Mesendoderm (in vitro differentiated cells): ENCODE measurements around the gene CMTM2.
A peak's percentile ranks its signal among the peaks of the same experiment; 100 is the strongest.

Source experiments
- DNase-seq: peaks from one replicate; pipeline ENCODE4 v3.0.0; 2013
- H2AK5ac ChIP-seq: 2 replicates; pipeline ENCODE4 v1.6.1; 2013; ENCODE audit warnings: low read length, inconsistent platforms
- H2BK120ac ChIP-seq: 2 replicates; pipeline ENCODE4 v1.6.1; 2013; ENCODE audit warnings: low read depth, mild to moderate bottlenecking, low read length, moderate library complexity, mixed read lengths
- H2BK15ac ChIP-seq: replicated peaks from 2 replicates; pipeline ENCODE4 v1.6.1; 2013; ENCODE audit warnings: low read depth, mild to moderate bottlenecking, moderate library complexity
- H2BK5ac ChIP-seq: 2 replicates; pipeline ENCODE4 v1.6.1; 2013; ENCODE audit warnings: low read length, inconsistent platforms
- H3K18ac ChIP-seq: 2 replicates; pipeline ENCODE4 v1.6.1; 2013; ENCODE audit warnings: mild to moderate bottlenecking, low read length, mixed read lengths
- H3K23ac ChIP-seq: one replicate; pipeline ENCODE4 v1.6.1; 2013; ENCODE audit warnings: low read length
- H3K27ac ChIP-seq: 2 replicates; pipeline ENCODE4 v1.5.1; 2013; ENCODE audit warnings: low read depth, mild to moderate bottlenecking, inconsistent platforms, low read length, moderate library complexity
- H3K27me3 ChIP-seq: 2 replicates; pipeline ENCODE4 v1.6.1; 2013; ENCODE audit warnings: low read length, control low read depth, mild to moderate bottlenecking, inconsistent platforms; ENCODE audit not compliant: insufficient read depth, poor library complexity
- H3K36me3 ChIP-seq: 2 replicates; pipeline ENCODE4 v1.6.1; 2013; ENCODE audit warnings: low read length, inconsistent platforms; ENCODE audit not compliant: control insufficient read depth, insufficient read depth
- H3K4ac ChIP-seq: one replicate; pipeline ENCODE4 v1.6.1; 2013; ENCODE audit warnings: low read depth, mild to moderate bottlenecking, low read length, moderate library complexity
- H3K4me1 ChIP-seq: 2 replicates; pipeline ENCODE4 v1.6.1; 2013; ENCODE audit warnings: low read depth, low read length, inconsistent platforms; ENCODE audit not compliant: control insufficient read depth
- H3K4me2 ChIP-seq: 2 replicates; pipeline ENCODE4 v1.6.1; 2013; ENCODE audit warnings: low read length
- H3K4me3 ChIP-seq: 2 replicates; pipeline ENCODE4 v1.5.1; 2013; ENCODE audit warnings: mild to moderate bottlenecking, low read length
- H3K56ac ChIP-seq: one replicate; pipeline ENCODE4 v1.6.1; 2013; ENCODE audit warnings: low read length
- H3K79me1 ChIP-seq: 2 replicates; pipeline ENCODE4 v1.6.1; 2013; ENCODE audit warnings: low read length, inconsistent platforms
- H3K79me2 ChIP-seq: 2 replicates; pipeline ENCODE4 v1.6.1; 2013; ENCODE audit warnings: mild to moderate bottlenecking, low read length; ENCODE audit not compliant: control insufficient read depth, insufficient read depth
- H3K9ac ChIP-seq: 2 replicates; pipeline ENCODE4 v1.6.1; 2013; ENCODE audit warnings: low read length, inconsistent platforms
- H4K5ac ChIP-seq: one replicate; pipeline ENCODE4 v1.6.1; 2013; ENCODE audit warnings: low read length
- H4K8ac ChIP-seq: one replicate; pipeline ENCODE4 v1.6.1; 2013; ENCODE audit warnings: low read depth, mild to moderate bottlenecking, control low read depth, low read length, moderate library complexity
- WGBS: extraction: QIAGEN DNeasy Blood & Tissue Kit; methylation state at CpG from one replicate; pipeline ENCODE4 v1.1.7; 2013; ENCODE audit warnings: low lambda C conversion rate, missing lambda C conversion rate; ENCODE audit not compliant: insufficient coverage; ENCODE audit errors: extremely low coverage; 5-methylcytosine and 5-hydroxymethylcytosine counted together

Gene CMTM2

GRCh38 chr16:66614161-66614802 is 35.0 kb downstream of the CMTM2 start:
- H3K79me1 ChIP-seq: no peaks in the 10 kb centered on the region
- H3K23ac ChIP-seq: no peak overlapping the region
- no peak overlapping the region for H2BK5ac ChIP-seq
- H4K5ac ChIP-seq: no peak overlapping the region
- H3K4me2 ChIP-seq: no peak overlapping the region
- H3K4ac ChIP-seq: no peak overlapping the region
- no CpG with 5 or more reads among the region's 12 CpGs for WGBS
- H3K56ac ChIP-seq: no peak overlapping the region
- no peak overlapping the region for H4K8ac ChIP-seq
- H2BK15ac ChIP-seq: no peak overlapping the region
- H3K27me3 ChIP-seq: no peaks in the 10 kb centered on the region
- no peak overlapping the region for H3K18ac ChIP-seq
- peaks cover 8% of the 10 kb centered on the region for H3K36me3 ChIP-seq
- H2AK5ac ChIP-seq: no peak overlapping the region
- no peak overlapping the region for H3K27ac ChIP-seq
- no peak overlapping the region for H2BK120ac ChIP-seq
- DNase-seq: no peak
- no peak overlapping the region for H3K9ac ChIP-seq
- H3K4me3 ChIP-seq: no peak overlapping the region
- H3K79me2 ChIP-seq: no peaks in the 10 kb centered on the region
- H3K4me1 ChIP-seq: peaks cover 20% of the 10 kb centered on the region

- H4K5ac ChIP-seq: no peak overlapping the region
- H3K27ac ChIP-seq: peak overlapping the region; percentile 57
- peak overlapping the region; percentile 65 for H3K18ac ChIP-seq
- no peak overlapping the region for H3K4ac ChIP-seq
- H3K27me3 ChIP-seq: no peaks in the 10 kb centered on the region
- H3K79me2 ChIP-seq: no peaks in the 10 kb centered on the region
- H3K56ac ChIP-seq: peak overlapping the region; percentile 44
- H3K79me1 ChIP-seq: no peaks in the 10 kb centered on the region
- no peak overlapping the region for H3K4me2 ChIP-seq
- no CpG with 5 or more reads among the region's 4 CpGs for WGBS
- H2AK5ac ChIP-seq: no peak overlapping the region
- no peak overlapping the region for H4K8ac ChIP-seq
- H3K36me3 ChIP-seq: peaks cover 8% of the 10 kb centered on the region
- no peak overlapping the region for H2BK120ac ChIP-seq
- no peak overlapping the region for H2BK15ac ChIP-seq
- no peak for DNase-seq
- H3K4me1 ChIP-seq: peaks cover 18% of the 10 kb centered on the region
- no peak overlapping the region for H3K23ac ChIP-seq
- no peak overlapping the region for H3K4me3 ChIP-seq
- H3K9ac ChIP-seq: peak overlapping the region; percentile 42
- peak overlapping the region; percentile 62 for H2BK5ac ChIP-seq
These were observed 36.9 kb downstream of the CMTM2 start for GRCh38 chr16:66616169-66616568.

GRCh38 chr16:66616592-66616991 is 37.3 kb downstream of the CMTM2 start:
- no CpG with 5 or more reads among the region's 9 CpGs for WGBS
- Histone ChIP-seq H3K4me2 (no peak overlapping the region), H2BK5ac (peak overlapping the region; percentile 62), H2BK15ac (no peak overlapping the region), H3K9ac (peak overlapping the region; percentile 42), H3K4me1 (peaks cover 18% of the 10 kb centered on the region), H2BK120ac (no peak overlapping the region), H3K27me3 (no peaks in the 10 kb centered on the region), H3K4me3 (no peak overlapping the region), H3K36me3 (peaks cover 8% of the 10 kb centered on the region), H3K79me1 (no peaks in the 10 kb centered on the region), H3K56ac (peak overlapping the region; percentile 44), H3K23ac (no peak overlapping the region), H4K5ac (no peak overlapping the region), H4K8ac (no peak overlapping the region), H3K27ac (peak overlapping the region; percentile 57), H3K4ac (no peak overlapping the region), H2AK5ac (no peak overlapping the region), H3K18ac (peak overlapping the region; percentile 65), H3K79me2 (no peaks in the 10 kb centered on the region)
- peak; percentile 63 for DNase-seq

GRCh38 chr16:66617010-66617434 is 37.8 kb downstream of the CMTM2 start:
- H2BK5ac ChIP-seq: no peak overlapping the region
- no peak overlapping the region for H2BK120ac ChIP-seq
- peaks cover 8% of the 10 kb centered on the region for H3K36me3 ChIP-seq
- WGBS: no CpG with 5 or more reads among the region's 2 CpGs
- H3K79me2 ChIP-seq: no peaks in the 10 kb centered on the region
- no peak overlapping the region for H3K18ac ChIP-seq
- H3K79me1 ChIP-seq: no peaks in the 10 kb centered on the region
- no peak overlapping the region for H3K27ac ChIP-seq
- H4K5ac ChIP-seq: no peak overlapping the region
- H3K27me3 ChIP-seq: no peaks in the 10 kb centered on the region
- H2BK15ac ChIP-seq: no peak overlapping the region
- H3K4me2 ChIP-seq: no peak overlapping the region
- H3K23ac ChIP-seq: no peak overlapping the region
- H2AK5ac ChIP-seq: no peak overlapping the region
- H3K9ac ChIP-seq: no peak overlapping the region
- no peak overlapping the region for H3K4ac ChIP-seq
- no peak overlapping the region for H3K4me3 ChIP-seq
- H3K4me1 ChIP-seq: peaks cover 18% of the 10 kb centered on the region
- no peak overlapping the region for H3K56ac ChIP-seq
- no peak overlapping the region for H4K8ac ChIP-seq
- peak; percentile 52 for DNase-seq

- no CpG with 5 or more reads among the region's 7 CpGs for WGBS
- no peak overlapping the region for H3K18ac ChIP-seq
- no peak overlapping the region for H3K4me2 ChIP-seq
- H2BK120ac ChIP-seq: no peak overlapping the region
- H3K79me1 ChIP-seq: no peaks in the 10 kb centered on the region
- H3K27ac ChIP-seq: peak overlapping the region; percentile 74
- H3K4ac ChIP-seq: no peak overlapping the region
- no peaks in the 10 kb centered on the region for H3K79me2 ChIP-seq
- no peak overlapping the region for H4K5ac ChIP-seq
- no peak overlapping the region for H3K23ac ChIP-seq
- no peak overlapping the region for H3K9ac ChIP-seq
- H2BK5ac ChIP-seq: peak overlapping the region; percentile 59
- no peak overlapping the region for H4K8ac ChIP-seq
- H3K4me1 ChIP-seq: peaks cover 18% of the 10 kb centered on the region
- no peak overlapping the region for H2BK15ac ChIP-seq
- H3K27me3 ChIP-seq: no peaks in the 10 kb centered on the region
- H3K36me3 ChIP-seq: peaks cover 5% of the 10 kb centered on the region
- H3K4me3 ChIP-seq: no peak overlapping the region
- H3K56ac ChIP-seq: peak overlapping the region; percentile 62
- H2AK5ac ChIP-seq: peak overlapping the region; percentile 89
- peak; percentile 30 for DNase-seq
These were observed 38.5 kb downstream of the CMTM2 start for GRCh38 chr16:66617728-66618127.
